H9 (cell line): Measurements from ENCODE around the gene MRAP2. TPM values are rescaled to one million over a fixed set of nuclear protein-coding genes. Genes with fewer than 3 reads are reported as not detected.

Source experiments
- DNase-seq: peaks from one replicate; pipeline ENCODE4 v3.0.0-alpha.2; 2017
- H2AFZ ChIP-seq: one replicate; pipeline ENCODE4 v1.6.1; 2013; ENCODE audit warnings: mild to moderate bottlenecking, low read length, control low read depth, moderate library complexity
- H2AK5ac ChIP-seq: 2 replicates; pipeline ENCODE4 v1.6.1; 2013; ENCODE audit warnings: low read length, control low read depth, mixed read lengths; ENCODE audit not compliant: insufficient read length
- H2BK120ac ChIP-seq: one replicate; pipeline ENCODE4 v1.6.1; 2013; ENCODE audit warnings: low read depth, mild to moderate bottlenecking, low read length, control low read depth, inconsistent platforms; ENCODE audit not compliant: poor library complexity, severe bottlenecking
- H2BK12ac ChIP-seq: 2 replicates; pipeline ENCODE4 v1.6.1; 2013; ENCODE audit warnings: low read length, control low read depth, mixed read lengths, low read depth; ENCODE audit not compliant: insufficient read length
- H2BK15ac ChIP-seq: 2 replicates; pipeline ENCODE4 v1.6.1; 2013; ENCODE audit warnings: low read depth, low read length, control low read depth
- H2BK20ac ChIP-seq: one replicate; pipeline ENCODE4 v1.6.1; 2013; ENCODE audit warnings: low read depth, mild to moderate bottlenecking, low read length, control low read depth, inconsistent platforms; ENCODE audit not compliant: poor library complexity, severe bottlenecking
- H2BK5ac ChIP-seq: 2 replicates; pipeline ENCODE4 v1.6.1; 2013; ENCODE audit warnings: low read length, control low read depth, mixed read lengths; ENCODE audit not compliant: insufficient read length
- H3K14ac ChIP-seq: 2 replicates; pipeline ENCODE4 v1.6.1; 2013; ENCODE audit warnings: low read length, control low read depth; ENCODE audit not compliant: insufficient read depth
- H3K18ac ChIP-seq: 2 replicates; pipeline ENCODE4 v1.6.1; 2013; ENCODE audit warnings: low read depth, mild to moderate bottlenecking, mixed read lengths, low read length, control low read depth; ENCODE audit not compliant: insufficient read length
- H3K23ac ChIP-seq: 2 replicates; pipeline ENCODE4 v1.6.1; 2013; ENCODE audit warnings: low read length, control low read depth, mixed read lengths, low read depth; ENCODE audit not compliant: insufficient read length
- H3K23me2 ChIP-seq: 2 replicates; pipeline ENCODE4 v1.6.1; 2013; ENCODE audit warnings: low read depth, mild to moderate bottlenecking, mixed read lengths, low read length, control low read depth; ENCODE audit not compliant: insufficient read length, poor library complexity, severe bottlenecking
- H3K27ac ChIP-seq: 2 replicates; pipeline ENCODE4 v1.5.1; 2013; ENCODE audit warnings: low read length, control low read depth, mixed read lengths, low read depth; ENCODE audit not compliant: insufficient read length
- H3K27me3 ChIP-seq: 2 replicates; pipeline ENCODE4 v1.6.1; 2013; ENCODE audit warnings: low read length, control low read depth, inconsistent platforms; ENCODE audit not compliant: insufficient read depth
- H3K4ac ChIP-seq: 2 replicates; pipeline ENCODE4 v1.6.1; 2013; ENCODE audit warnings: low read depth, mild to moderate bottlenecking, control low read depth, inconsistent platforms, low read length, moderate library complexity
- H3K4me1 ChIP-seq: 2 replicates; pipeline ENCODE4 v1.6.1; 2013; ENCODE audit warnings: low read length, control low read depth, inconsistent platforms; ENCODE audit not compliant: insufficient read depth
- H3K4me2 ChIP-seq: 2 replicates; pipeline ENCODE4 v1.6.1; 2013; ENCODE audit warnings: low read length, control low read depth, mixed read lengths; ENCODE audit not compliant: insufficient read length, insufficient read depth
- H3K56ac ChIP-seq: 2 replicates; pipeline ENCODE4 v1.6.1; 2013; ENCODE audit warnings: low read depth, mild to moderate bottlenecking, mixed read lengths, low read length, control low read depth; ENCODE audit not compliant: insufficient read length
- H3K79me1 ChIP-seq: 2 replicates; pipeline ENCODE4 v1.6.1; 2013; ENCODE audit warnings: low read depth, mild to moderate bottlenecking, moderate library complexity, low read length, control low read depth, inconsistent platforms; ENCODE audit not compliant: insufficient read depth, poor library complexity, severe bottlenecking
- H3K79me2 ChIP-seq: 2 replicates; pipeline ENCODE4 v1.6.1; 2013; ENCODE audit warnings: low read length, control low read depth, inconsistent platforms; ENCODE audit not compliant: insufficient read depth
- H3K9ac ChIP-seq: 2 replicates; pipeline ENCODE4 v1.6.1; 2013; ENCODE audit warnings: low read length, control low read depth, mixed read lengths; ENCODE audit not compliant: insufficient read length; ENCODE audit errors: extremely low read depth
- H3K9me3 ChIP-seq: one replicate; pipeline ENCODE4 v1.6.1; 2013; ENCODE audit warnings: low read depth, low read length, inconsistent platforms; ENCODE audit not compliant: control insufficient read depth
- H3T11ph ChIP-seq: one replicate; pipeline ENCODE4 v1.6.1; 2013; ENCODE audit warnings: mild to moderate bottlenecking, low read length, control low read depth, inconsistent platforms
- H4K20me1 ChIP-seq: one replicate; pipeline ENCODE4 v1.6.1; 2013; ENCODE audit not compliant: control insufficient read depth, insufficient read length, insufficient read depth
- H4K5ac ChIP-seq: 2 replicates; pipeline ENCODE4 v1.6.1; 2013; ENCODE audit warnings: low read depth, mild to moderate bottlenecking, mixed read lengths, low read length, control low read depth; ENCODE audit not compliant: insufficient read length
- H4K8ac ChIP-seq: replicated peaks from 2 replicates; pipeline ENCODE4 v1.6.1; 2013; ENCODE audit warnings: low read length, control low read depth, mixed read lengths, low read depth; ENCODE audit not compliant: insufficient read length
- H4K91ac ChIP-seq: 2 replicates; pipeline ENCODE4 v1.6.1; 2013; ENCODE audit warnings: low read depth, mild to moderate bottlenecking, moderate library complexity, mixed read lengths, low read length, control low read depth; ENCODE audit not compliant: insufficient read length
- H3K27ac Mint-ChIP-seq, 3 experiments: 2 replicates in 2 of 3; 3 replicates in 1 of 3; pipeline ENCODE4 v1.8.0; 2020 to 2021; ENCODE audit warnings: mixed read lengths in 3 of 3, mild to moderate bottlenecking in 1 of 3, moderate library complexity in 1 of 3
- H3K27me3 Mint-ChIP-seq: 2 replicates; pipeline ENCODE4 v1.8.0; 2021; ENCODE audit warnings: low read depth, mild to moderate bottlenecking, moderate library complexity, mixed read lengths
- H3K36me3 Mint-ChIP-seq, 3 experiments: 2 replicates in 2 of 3; 3 replicates in 1 of 3; pipeline ENCODE4 v1.8.0; 2020 to 2021; ENCODE audit warnings: low read depth in 3 of 3, mixed read lengths in 3 of 3; ENCODE audit not compliant: insufficient read depth in 1 of 3
- H3K4me1 Mint-ChIP-seq, 2 experiments: 2 replicates each; pipeline ENCODE4 v1.8.0; 2020; ENCODE audit warnings: mixed read lengths in 2 of 2
- H3K4me3 Mint-ChIP-seq, 2 experiments: 2 replicates in 1 of 2; 3 replicates in 1 of 2; pipeline ENCODE4 v1.8.0; 2020 to 2021; ENCODE audit warnings: mild to moderate bottlenecking in 2 of 2, mixed read lengths in 2 of 2, moderate library complexity in 1 of 2
- H3K9me3 Mint-ChIP-seq, 2 experiments: 2 replicates in 1 of 2; 3 replicates in 1 of 2; pipeline ENCODE4 v1.8.0; 2020; ENCODE audit warnings: mild to moderate bottlenecking in 2 of 2, mixed read lengths in 2 of 2, moderate library complexity in 1 of 2
- WGBS: extraction: QIAGEN DNeasy Blood & Tissue Kit; methylation state at CpG from one replicate; pipeline ENCODE4 v1.1.7; 2013; ENCODE audit warnings: missing lambda C conversion rate, low lambda C conversion rate, mixed read lengths; ENCODE audit not compliant: insufficient read length; ENCODE audit errors: extremely low coverage; 5-methylcytosine and 5-hydroxymethylcytosine counted together
- total RNA-seq: library from RNA; stranded (reverse); gene quantifications from 2 replicates; pipeline ENCODE4 v1.2.1, GENCODE V29; 2021
- TF ChIP-seq, protein P1 (sequence below): fragments of 200-600 bp; sonication (generic); conservative IDR thresholded peaks from 3 replicates; pipeline ENCODE4 v1.8.0; 2021; ENCODE audit warnings: antibody characterized with exemption, mild to moderate bottlenecking

MRAP2 gene
- total RNA-seq, 1 experiment from 2014 or later, result 8.0 TPM

DNA sequence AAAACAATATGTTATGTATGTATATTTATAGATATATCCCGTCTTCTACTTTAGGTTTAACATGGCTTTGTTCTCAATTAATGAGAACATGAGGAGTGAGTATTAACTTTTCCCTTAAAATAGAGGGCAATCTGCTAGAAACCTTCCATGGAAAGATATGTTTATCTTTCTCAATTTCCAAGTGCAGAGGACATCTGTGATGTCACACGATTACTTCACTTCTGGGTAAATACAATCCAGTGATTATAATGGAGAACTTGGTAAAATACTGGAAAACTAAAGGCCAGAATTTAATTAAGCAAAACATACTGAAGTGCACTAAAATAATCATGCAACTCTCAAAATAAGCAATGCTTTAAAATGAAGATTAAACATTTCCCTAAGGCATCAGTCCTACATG lies 11.9 kb upstream of the MRAP2 start:
- H3K4me3 Mint-ChIP-seq, result no peak overlapping the region
- no peak overlapping the region for H4K91ac ChIP-seq
- no CpG with 5 or more reads among the region's 2 CpGs for WGBS

More for the DNA sequence above, 11.9 kb upstream of the MRAP2 start:
- no peak overlapping the region for H2BK120ac ChIP-seq
- no peak overlapping the region for H3K9ac ChIP-seq
- TF ChIP-seq, protein P1, sequence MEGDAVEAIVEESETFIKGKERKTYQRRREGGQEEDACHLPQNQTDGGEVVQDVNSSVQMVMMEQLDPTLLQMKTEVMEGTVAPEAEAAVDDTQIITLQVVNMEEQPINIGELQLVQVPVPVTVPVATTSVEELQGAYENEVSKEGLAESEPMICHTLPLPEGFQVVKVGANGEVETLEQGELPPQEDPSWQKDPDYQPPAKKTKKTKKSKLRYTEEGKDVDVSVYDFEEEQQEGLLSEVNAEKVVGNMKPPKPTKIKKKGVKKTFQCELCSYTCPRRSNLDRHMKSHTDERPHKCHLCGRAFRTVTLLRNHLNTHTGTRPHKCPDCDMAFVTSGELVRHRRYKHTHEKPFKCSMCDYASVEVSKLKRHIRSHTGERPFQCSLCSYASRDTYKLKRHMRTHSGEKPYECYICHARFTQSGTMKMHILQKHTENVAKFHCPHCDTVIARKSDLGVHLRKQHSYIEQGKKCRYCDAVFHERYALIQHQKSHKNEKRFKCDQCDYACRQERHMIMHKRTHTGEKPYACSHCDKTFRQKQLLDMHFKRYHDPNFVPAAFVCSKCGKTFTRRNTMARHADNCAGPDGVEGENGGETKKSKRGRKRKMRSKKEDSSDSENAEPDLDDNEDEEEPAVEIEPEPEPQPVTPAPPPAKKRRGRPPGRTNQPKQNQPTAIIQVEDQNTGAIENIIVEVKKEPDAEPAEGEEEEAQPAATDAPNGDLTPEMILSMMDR, result no peak
- no peak overlapping the region for H3K27ac ChIP-seq
- no peak overlapping the region for H2BK5ac ChIP-seq
- no peaks in the 10 kb centered on the region for H4K20me1 ChIP-seq
- no peak overlapping the region for H2BK20ac ChIP-seq
- Mint-ChIP-seq H3K27me3 (peaks cover 2% of the 10 kb centered on the region; the same call in 1 of the 2 replicates), H3K27ac (no peak overlapping the region), H3K36me3 (peaks cover 0 to 1% (median 0%) of the 10 kb centered on the region in 3 experiments; a peak in 1 of 7 replicates), H3K4me1 (peaks cover 8 to 11% of the 10 kb centered on the region in 2 experiments), H3K9me3 (peaks cover 0 to 7% of the 10 kb centered on the region in 2 experiments; a peak in 2 of 5 replicates)
- no peak overlapping the region for H3K56ac ChIP-seq
- H3K4me1 ChIP-seq, result peaks cover 2% of the 10 kb centered on the region; the same call in 1 of the 2 replicates
- no peak overlapping the region for H3K14ac ChIP-seq
- no peaks in the 10 kb centered on the region for H3K79me2 ChIP-seq
- no peak overlapping the region for H3K18ac ChIP-seq
- H3K23me2 ChIP-seq, result no peaks in the 10 kb centered on the region
- H2BK12ac ChIP-seq, result no peak overlapping the region
- no peaks in the 10 kb centered on the region for H3K79me1 ChIP-seq
- no peak overlapping the region for H2BK15ac ChIP-seq
- H3K27me3 ChIP-seq, result no peaks in the 10 kb centered on the region
- no peak overlapping the region for H3K4ac ChIP-seq
- no peak overlapping the region for H4K5ac ChIP-seq
- H3K4me2 ChIP-seq, result no peak overlapping the region
- H3K23ac ChIP-seq, result no peak overlapping the region
- DNase-seq, result no peak
- no peak overlapping the region for H3T11ph ChIP-seq
- H2AK5ac ChIP-seq, result no peak overlapping the region
- H4K8ac ChIP-seq, result no peak overlapping the region
- H3K9me3 ChIP-seq, result no peaks in the 10 kb centered on the region
- no peak overlapping the region for H2AFZ ChIP-seq
